BE2C (cell line): ENCODE measurements around the gene NEURL1B.

Experiments
- DNase-seq: peaks from one replicate; pipeline ENCODE4 v3.0.0-alpha.2; 2020
- H3K27me3 ChIP-seq: fragments of 250-450 bp; sonication (Bioruptor Pico); 2 replicates; pipeline ENCODE4 v1.5.1; 2020; ENCODE audit warnings: mild to moderate bottlenecking
- H3K36me3 ChIP-seq: fragments of 250-450 bp; sonication (Bioruptor Pico); 2 replicates; pipeline ENCODE4 v1.5.1; 2020; ENCODE audit warnings: mild to moderate bottlenecking
- H3K4me1 ChIP-seq: fragments of 250-450 bp; sonication (Bioruptor Pico); 2 replicates; pipeline ENCODE4 v1.5.1; 2020
- H3K4me3 ChIP-seq: 2 replicates; pipeline ENCODE4 v1.5.1; 2011; ENCODE audit warnings: low read depth, low read length
- H3K9me3 ChIP-seq: fragments of 250-450 bp; sonication (Bioruptor Pico); 2 replicates; pipeline ENCODE4 v1.5.1; 2020
- CTCF ChIP-seq: IDR thresholded peaks from 2 replicates; pipeline ENCODE4 v1.5.1; 2012; ENCODE audit warnings: mild to moderate bottlenecking, low read depth, low read length

Gene NEURL1B

GRCh38 chr5:172630482-172630881 is 10.6 kb upstream of the NEURL1B start:
- no peaks in the 10 kb centered on the region for H3K9me3 ChIP-seq

GRCh38 chr5:172630986-172631385 is 10.1 kb upstream of the NEURL1B start:
- Histone ChIP-seq H3K36me3 (no peaks in the 10 kb centered on the region), H3K4me1 (no peaks in the 10 kb centered on the region), H3K27me3 (no peaks in the 10 kb centered on the region), H3K9me3 (no peaks in the 10 kb centered on the region), H3K4me3 (no peak overlapping the region)
- no peak for DNase-seq
- no peak for TF ChIP-seq CTCF

More at GRCh38 chr5:172630482-172630881, 10.6 kb upstream of the NEURL1B start:
- DNase-seq: no peak
- no peaks in the 10 kb centered on the region for H3K4me1 ChIP-seq
- H3K36me3 ChIP-seq: no peaks in the 10 kb centered on the region
- H3K27me3 ChIP-seq: no peaks in the 10 kb centered on the region
- TF ChIP-seq CTCF: no peak
- no peak overlapping the region for H3K4me3 ChIP-seq

- no peak overlapping the region for H3K4me3 ChIP-seq
- no peak for DNase-seq
- no peaks in the 10 kb centered on the region for H3K4me1 ChIP-seq
- no peaks in the 10 kb centered on the region for H3K36me3 ChIP-seq
- no peak for TF ChIP-seq CTCF
- no peaks in the 10 kb centered on the region for H3K9me3 ChIP-seq
- H3K27me3 ChIP-seq: no peaks in the 10 kb centered on the region
Measured at GRCh38 chr5:172632346-172633092, 8.5 kb upstream of the NEURL1B start.

- DNase-seq: no peak
- H3K4me1 ChIP-seq: no peaks in the 10 kb centered on the region
- no peak for TF ChIP-seq CTCF
Measured at GRCh38 chr5:172633403-172633970, 7.6 kb upstream of the NEURL1B start.

GRCh38 chr5:172634106-172634899 is 6.8 kb upstream of the NEURL1B start:
- Histone ChIP-seq H3K9me3 (no peaks in the 10 kb centered on the region), H3K27me3 (no peaks in the 10 kb centered on the region), H3K36me3 (no peaks in the 10 kb centered on the region), H3K4me3 (no peak overlapping the region), H3K4me1 (no peaks in the 10 kb centered on the region)
- no peak for DNase-seq
- TF ChIP-seq CTCF: no peak

More at GRCh38 chr5:172633403-172633970, 7.6 kb upstream of the NEURL1B start:
- H3K4me3 ChIP-seq: no peak overlapping the region
- H3K9me3 ChIP-seq: no peaks in the 10 kb centered on the region
- H3K36me3 ChIP-seq: no peaks in the 10 kb centered on the region
- no peaks in the 10 kb centered on the region for H3K27me3 ChIP-seq
